Lower lobe of right lung (tissue), 2 donors: ENCODE measurements around the gene PMF1. TPM values are rescaled to one million over a fixed set of nuclear protein-coding genes. Genes with fewer than 3 reads are reported as not detected.

Experiments
- ATAC-seq, 2 donors: fragments of 200-7000 bp; cut with Tn5 transposase; one replicate each; pipeline ENCODE4 v1.9.1; 2020 to 2022; ENCODE audit warnings: mild to moderate bottlenecking in 2 of 2, moderate library complexity in 2 of 2
- DNase-seq: peaks from one replicate; pipeline ENCODE4 v3.0.0-alpha.2; 2020
- H3K27ac ChIP-seq: fragments of 200-600 bp; one replicate; pipeline ENCODE4 v1.8.0; 2022
- H3K27me3 ChIP-seq: fragments of 200-600 bp; one replicate; pipeline ENCODE4 v1.8.0; 2022; ENCODE audit warnings: low read depth
- H3K36me3 ChIP-seq: fragments of 200-600 bp; one replicate; pipeline ENCODE4 v1.8.0; 2022; ENCODE audit warnings: mild to moderate bottlenecking
- H3K4me1 ChIP-seq: fragments of 200-600 bp; one replicate; pipeline ENCODE4 v1.8.0; 2022
- H3K4me3 ChIP-seq: fragments of 200-600 bp; one replicate; pipeline ENCODE4 v1.8.0; 2022; ENCODE audit warnings: mild to moderate bottlenecking
- H3K9me3 ChIP-seq: fragments of 200-600 bp; one replicate; pipeline ENCODE4 v1.8.0; 2022
- CTCF ChIP-seq: fragments of 200-600 bp; IDR thresholded peaks from one replicate; pipeline ENCODE4 v1.8.0; 2022; ENCODE audit warnings: antibody characterized with exemption, mild to moderate bottlenecking
- intact Hi-C: fragments of 100-400 bp; cut with DNase I; formaldehyde crosslinking; loops from one replicate; pipeline ENCODE4 v1.11.0; 2022
- total RNA-seq: library from RNA; stranded (reverse); fragmentation: NEBNext Ultra II Directional; extraction: Animal tissue kit (Norgen Biotek cat#: 25700); gene quantifications from one replicate; pipeline ENCODE4 v1.2.1, GENCODE V29; 2021
- donor health status: DM: no; HTN: yes; CAD: no; lungs with severe emphysema.

The PMF1 gene
- total RNA-seq, 1 donor from 2014 or later, result 45.3 TPM

- H3K36me3 ChIP-seq, result peaks cover 41% of the 10 kb centered on the region
- intact Hi-C loops, result no loop called here
- H3K4me3 ChIP-seq, result no peak overlapping the region
- ATAC-seq (no peak), DNase-seq (no peak)
- no peak for TF ChIP-seq CTCF
- H3K4me1 ChIP-seq, result peaks cover 40% of the 10 kb centered on the region
- no peaks in the 10 kb centered on the region for H3K9me3 ChIP-seq
- no peaks in the 10 kb centered on the region for H3K27me3 ChIP-seq
- no peak overlapping the region for H3K27ac ChIP-seq
These were observed 16.4 kb upstream of the PMF1 start for GRCh38 chr1:156196445-156196844.

GRCh38 chr1:156198831-156199349, 13.9 kb upstream of the PMF1 start:
- no peak for TF ChIP-seq CTCF
- Histone ChIP-seq H3K4me3 (no peak overlapping the region), H3K36me3 (peaks cover 56% of the 10 kb centered on the region), H3K4me1 (peaks cover 45% of the 10 kb centered on the region), H3K9me3 (no peaks in the 10 kb centered on the region), H3K27me3 (no peaks in the 10 kb centered on the region), H3K27ac (no peak overlapping the region)
- intact Hi-C loops, result no loop called here
- no peak for DNase-seq
- ATAC-seq, result no peak

GRCh38 chr1:156200044-156200443, 12.8 kb upstream of the PMF1 start:
- no peaks in the 10 kb centered on the region for H3K9me3 ChIP-seq
- no peak overlapping the region for H3K27ac ChIP-seq
- no peak for DNase-seq
- intact Hi-C loops, result no loop called here
- ATAC-seq, result no peak
- H3K27me3 ChIP-seq, result no peaks in the 10 kb centered on the region
- H3K36me3 ChIP-seq, result peaks cover 61% of the 10 kb centered on the region
- TF ChIP-seq CTCF, result no peak
- no peak overlapping the region for H3K4me3 ChIP-seq
- peaks cover 37% of the 10 kb centered on the region for H3K4me1 ChIP-seq

- Histone ChIP-seq H3K36me3 (peaks cover 75% of the 10 kb centered on the region), H3K4me3 (no peak overlapping the region), H3K27ac (no peak overlapping the region), H3K4me1 (peaks cover 18% of the 10 kb centered on the region), H3K27me3 (no peaks in the 10 kb centered on the region), H3K9me3 (no peaks in the 10 kb centered on the region)
- ATAC-seq (no peak), DNase-seq (no peak)
- intact Hi-C loops, result no loop called here
- TF ChIP-seq CTCF, result no peak
These were observed 9.5 kb upstream of the PMF1 start for GRCh38 chr1:156203331-156203730.

- intact Hi-C loops, result no loop called here
- DNase-seq (no peak), ATAC-seq (no peak)
- no peak overlapping the region for H3K27ac ChIP-seq
- peaks cover 18% of the 10 kb centered on the region for H3K4me1 ChIP-seq
- peaks cover 81% of the 10 kb centered on the region for H3K36me3 ChIP-seq
- H3K4me3 ChIP-seq, result no peak overlapping the region
- no peaks in the 10 kb centered on the region for H3K9me3 ChIP-seq
- no peak for TF ChIP-seq CTCF
- H3K27me3 ChIP-seq, result no peaks in the 10 kb centered on the region
These were observed 8.1 kb upstream of the PMF1 start for GRCh38 chr1:156204686-156205085.

- Histone ChIP-seq H3K4me1 (peaks cover 15% of the 10 kb centered on the region), H3K9me3 (no peaks in the 10 kb centered on the region), H3K27ac (no peak overlapping the region), H3K4me3 (no peak overlapping the region), H3K36me3 (peaks cover 61% of the 10 kb centered on the region), H3K27me3 (no peaks in the 10 kb centered on the region)
- no peak for ATAC-seq
- intact Hi-C loops, result no loop called here
- no peak for DNase-seq
- TF ChIP-seq CTCF, result no peak
These were observed 1.6 kb upstream of the PMF1 start for GRCh38 chr1:156211243-156211642.
